ENCODE measurements around the gene PRSS2.

DNA sequence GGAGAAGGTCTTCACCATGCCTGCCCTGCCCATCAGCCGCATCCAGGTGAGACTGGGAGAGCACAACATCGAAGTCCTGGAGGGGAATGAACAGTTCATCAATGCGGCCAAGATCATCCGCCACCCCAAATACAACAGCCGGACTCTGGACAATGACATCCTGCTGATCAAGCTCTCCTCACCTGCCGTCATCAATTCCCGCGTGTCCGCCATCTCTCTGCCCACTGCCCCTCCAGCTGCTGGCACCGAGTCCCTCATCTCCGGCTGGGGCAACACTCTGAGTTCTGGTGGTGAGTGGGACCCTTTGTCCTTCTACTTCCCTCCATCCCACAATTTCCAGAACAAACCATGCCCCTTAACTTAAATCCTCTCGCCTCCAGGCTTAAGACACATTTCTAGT is 2.5 kb downstream of the PRSS2 start:
- TF ChIP-seq, protein P1, sequence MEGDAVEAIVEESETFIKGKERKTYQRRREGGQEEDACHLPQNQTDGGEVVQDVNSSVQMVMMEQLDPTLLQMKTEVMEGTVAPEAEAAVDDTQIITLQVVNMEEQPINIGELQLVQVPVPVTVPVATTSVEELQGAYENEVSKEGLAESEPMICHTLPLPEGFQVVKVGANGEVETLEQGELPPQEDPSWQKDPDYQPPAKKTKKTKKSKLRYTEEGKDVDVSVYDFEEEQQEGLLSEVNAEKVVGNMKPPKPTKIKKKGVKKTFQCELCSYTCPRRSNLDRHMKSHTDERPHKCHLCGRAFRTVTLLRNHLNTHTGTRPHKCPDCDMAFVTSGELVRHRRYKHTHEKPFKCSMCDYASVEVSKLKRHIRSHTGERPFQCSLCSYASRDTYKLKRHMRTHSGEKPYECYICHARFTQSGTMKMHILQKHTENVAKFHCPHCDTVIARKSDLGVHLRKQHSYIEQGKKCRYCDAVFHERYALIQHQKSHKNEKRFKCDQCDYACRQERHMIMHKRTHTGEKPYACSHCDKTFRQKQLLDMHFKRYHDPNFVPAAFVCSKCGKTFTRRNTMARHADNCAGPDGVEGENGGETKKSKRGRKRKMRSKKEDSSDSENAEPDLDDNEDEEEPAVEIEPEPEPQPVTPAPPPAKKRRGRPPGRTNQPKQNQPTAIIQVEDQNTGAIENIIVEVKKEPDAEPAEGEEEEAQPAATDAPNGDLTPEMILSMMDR (IDR thresholded peaks at IDR 0.05), result no peak
- no peak for TF ChIP-seq POLR2A (IDR thresholded peaks at IDR 0.05)

Measured in tibial nerve (tissue), 3 donors.